GM19467 (cell line): ENCODE data around the gene CDC25B.
A peak's percentile ranks its signal among the peaks of the same experiment; 100 is the strongest.

Source experiments
- ATAC-seq: cut with Tn5 transposase; IDR thresholded peaks from one replicate; pipeline ENCODE4 v1.9.1; 2021; ENCODE audit warnings: mild to moderate bottlenecking, moderate library complexity; ENCODE audit not compliant: unreplicated experiment

CDC25B gene

DNA sequence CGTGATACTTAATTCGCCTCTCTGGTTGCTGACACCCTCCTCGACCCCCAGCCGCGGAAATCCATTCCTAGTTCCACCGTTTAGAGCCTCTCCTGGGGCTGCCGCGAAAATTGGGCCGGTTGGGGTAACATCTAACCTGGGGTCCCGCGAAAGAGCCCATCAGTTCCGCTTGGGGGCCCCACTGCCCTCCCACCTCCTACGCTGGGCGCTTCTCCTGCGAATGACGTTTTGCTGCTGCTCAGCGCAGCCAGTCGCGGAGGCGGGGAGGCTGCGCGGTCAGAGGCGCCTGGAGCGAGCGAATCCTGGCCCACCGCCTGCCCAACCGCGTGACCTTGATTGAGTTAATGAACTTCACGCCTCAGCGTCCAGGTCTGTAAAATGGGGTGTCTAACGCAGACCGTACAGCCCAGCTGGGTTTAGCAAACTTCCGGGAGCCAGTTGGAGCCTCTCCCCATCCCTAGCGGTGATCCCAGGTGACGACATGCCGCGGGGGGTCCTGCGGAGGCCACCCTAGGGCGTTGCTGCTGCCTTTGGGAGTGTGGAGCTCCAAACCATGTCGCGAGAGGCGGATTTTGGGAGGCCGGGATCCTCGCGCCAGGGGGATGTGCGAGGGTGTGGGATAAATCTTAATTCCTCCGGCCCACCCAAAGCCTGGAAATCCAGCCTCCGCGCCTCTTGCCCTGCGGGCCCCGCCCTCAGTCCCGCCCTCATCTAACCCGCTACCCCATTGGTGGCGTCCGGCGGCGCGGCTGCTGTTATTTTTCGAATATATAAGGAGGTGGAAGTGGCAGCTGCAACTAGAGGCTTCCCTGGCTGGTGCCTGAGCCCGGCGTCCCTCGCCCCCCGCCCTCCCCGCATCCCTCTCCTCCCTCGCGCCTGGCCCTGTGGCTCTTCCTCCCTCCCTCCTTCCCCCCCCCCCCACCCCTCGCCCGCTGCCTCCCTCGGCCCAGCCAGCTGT lies at the start of gene CDC25B:
Gene CDC25B, plus strand, starts transcription at position 800 of the 958 bp plus-strand sequence. CDS start 222 bp downstream, outside the sequence.
- peak; percentile 47 for ATAC-seq

DNA sequence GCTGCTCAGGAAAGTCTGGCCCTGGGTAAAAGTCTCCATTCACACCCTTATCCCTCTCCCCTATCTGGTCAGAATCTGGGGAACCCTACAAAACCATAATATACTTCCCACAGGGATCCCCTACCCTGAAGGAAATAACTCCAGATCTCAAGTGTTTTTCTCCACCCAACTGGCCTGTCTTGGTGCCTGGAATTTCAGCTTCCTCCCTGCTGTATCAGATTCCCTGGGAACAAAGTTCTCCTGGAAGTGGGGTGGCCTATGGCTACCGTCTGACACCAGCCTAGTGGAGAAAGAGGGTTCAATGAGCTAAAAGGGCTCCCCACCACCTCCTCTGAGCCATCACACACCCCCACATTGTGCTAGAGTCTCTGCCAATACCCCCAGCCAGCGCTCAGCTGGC lies 48.6 kb upstream of the CDC25B start:
- ATAC-seq, result no peak

DNA sequence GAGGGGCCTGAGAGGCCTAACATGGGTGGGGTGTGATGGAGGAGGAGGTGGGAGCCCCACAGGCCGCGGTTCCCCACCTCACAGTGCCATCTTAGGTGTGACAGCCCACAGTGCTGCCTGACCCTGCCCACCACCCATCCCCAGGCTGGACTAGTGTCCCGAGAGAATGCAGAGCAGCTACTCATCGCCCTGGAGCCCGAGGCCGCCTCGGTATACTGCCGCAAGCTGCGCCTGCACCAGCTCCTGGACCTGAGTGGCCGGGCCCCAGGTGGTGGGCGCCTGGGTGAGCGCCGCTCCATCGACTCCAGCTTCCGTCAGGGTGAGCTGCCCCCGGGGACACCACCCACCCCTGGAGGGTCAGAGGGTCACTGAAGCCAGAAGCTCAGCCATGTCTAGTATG lies 48.0 kb upstream of the CDC25B start:
- ATAC-seq, result no peak

DNA sequence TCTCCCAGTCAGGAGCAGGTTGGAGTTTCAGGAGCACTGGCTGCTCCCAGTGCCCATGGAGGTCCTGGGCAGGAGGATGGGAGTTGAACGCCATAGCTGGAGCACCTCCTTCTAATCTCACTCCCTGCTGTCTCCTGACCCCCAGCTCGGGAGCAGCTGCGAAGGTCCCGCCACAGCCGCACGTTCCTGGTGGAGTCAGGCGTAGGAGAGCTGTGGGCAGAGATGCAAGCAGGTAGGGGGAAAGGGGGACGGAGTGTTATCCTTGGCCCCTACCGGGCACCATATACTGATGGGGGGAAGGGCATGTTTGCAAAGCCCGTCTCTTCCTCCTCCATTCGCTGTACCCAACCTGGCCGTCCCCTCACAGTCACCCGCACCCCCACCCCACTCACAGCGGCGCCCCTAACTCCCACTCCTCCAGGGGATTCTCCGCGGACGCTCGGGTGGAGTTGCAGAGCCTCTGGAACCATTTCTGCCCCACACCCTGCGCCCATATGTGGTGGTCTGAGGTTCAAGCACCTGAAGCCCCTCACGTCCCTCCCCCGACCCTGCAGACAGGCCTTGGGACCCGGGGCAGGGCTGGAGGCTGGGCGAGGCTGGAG lies 46.9 kb upstream of the CDC25B start:
- ATAC-seq, result no peak

DNA sequence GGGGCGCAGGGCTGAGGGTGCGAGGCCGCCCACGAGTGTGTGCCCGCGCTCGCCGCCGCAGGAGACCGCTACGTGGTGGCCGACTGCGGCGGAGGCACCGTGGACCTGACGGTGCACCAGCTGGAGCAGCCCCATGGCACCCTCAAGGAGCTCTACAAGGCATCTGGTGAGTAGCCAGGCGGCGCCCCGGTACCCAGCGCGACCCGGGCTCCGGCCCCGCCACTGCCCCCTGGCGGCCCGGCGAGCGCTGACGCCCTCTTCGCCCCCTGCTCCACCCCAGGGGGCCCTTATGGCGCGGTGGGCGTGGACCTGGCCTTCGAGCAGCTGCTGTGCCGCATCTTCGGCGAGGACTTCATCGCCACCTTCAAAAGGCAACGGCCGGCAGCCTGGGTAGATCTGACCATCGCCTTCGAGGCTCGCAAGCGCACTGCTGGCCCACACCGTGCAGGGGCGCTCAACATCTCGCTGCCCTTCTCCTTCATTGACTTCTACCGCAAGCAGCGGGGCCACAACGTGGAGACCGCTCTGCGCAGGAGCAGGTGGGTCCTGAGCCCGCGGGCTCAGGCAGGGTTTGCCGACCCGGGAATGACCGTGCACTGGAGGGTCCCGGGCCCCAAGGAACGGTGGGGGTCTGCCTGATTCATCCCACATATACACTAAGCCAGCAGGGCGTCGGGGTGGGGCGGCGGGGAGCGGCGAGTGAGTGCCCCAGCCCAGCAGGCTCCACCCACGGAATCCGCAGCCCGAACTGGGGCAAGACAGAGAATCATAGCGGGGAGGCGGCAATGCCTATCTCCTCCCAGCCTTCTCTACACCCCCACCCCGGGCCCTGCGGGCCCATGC lies 46.2 kb upstream of the CDC25B start:
- ATAC-seq, result no peak

DNA sequence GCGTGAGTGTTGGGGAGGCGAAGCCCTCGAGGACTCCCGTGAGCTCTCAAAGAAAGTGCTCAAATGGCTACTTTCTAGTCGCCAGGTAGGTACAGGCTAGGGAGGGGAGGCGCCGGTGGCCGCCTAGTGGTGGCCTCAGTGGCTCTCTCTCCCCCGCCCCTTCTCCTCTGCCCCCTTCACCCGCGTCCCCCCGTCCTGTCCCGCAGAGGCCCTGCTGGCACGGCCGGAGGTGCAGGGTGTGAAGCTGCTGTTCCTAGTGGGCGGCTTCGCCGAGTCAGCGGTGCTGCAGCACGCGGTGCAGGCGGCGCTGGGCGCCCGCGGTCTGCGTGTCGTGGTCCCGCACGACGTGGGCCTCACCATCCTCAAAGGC lies 44.8 kb upstream of the CDC25B start:
- ATAC-seq, result no peak

DNA sequence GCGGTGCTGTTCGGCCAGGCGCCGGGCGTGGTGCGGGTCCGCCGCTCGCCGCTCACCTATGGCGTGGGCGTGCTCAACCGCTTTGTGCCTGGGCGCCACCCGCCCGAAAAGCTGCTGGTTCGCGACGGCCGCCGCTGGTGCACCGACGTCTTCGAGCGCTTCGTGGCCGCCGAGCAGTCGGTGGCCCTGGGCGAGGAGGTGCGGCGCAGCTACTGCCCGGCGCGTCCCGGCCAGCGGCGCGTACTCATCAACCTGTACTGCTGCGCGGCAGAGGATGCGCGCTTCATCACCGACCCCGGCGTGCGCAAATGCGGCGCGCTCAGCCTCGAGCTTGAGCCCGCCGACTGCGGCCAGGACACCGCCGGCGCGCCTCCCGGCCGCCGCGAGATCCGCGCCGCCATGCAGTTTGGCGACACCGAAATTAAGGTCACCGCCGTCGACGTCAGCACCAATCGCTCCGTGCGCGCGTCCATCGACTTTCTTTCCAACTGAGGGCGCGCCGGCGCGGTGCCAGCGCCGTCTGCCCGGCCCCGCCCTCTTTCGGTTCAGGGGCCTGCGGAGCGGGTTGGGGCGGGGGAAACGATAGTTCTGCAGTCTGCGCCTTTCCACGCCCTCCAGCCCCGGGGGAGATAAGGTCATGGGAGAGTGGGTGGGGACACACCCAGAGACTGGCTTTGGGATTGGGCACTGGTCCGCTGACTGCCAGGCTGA lies 44.3 kb upstream of the CDC25B start:
- ATAC-seq, result no peak

DNA sequence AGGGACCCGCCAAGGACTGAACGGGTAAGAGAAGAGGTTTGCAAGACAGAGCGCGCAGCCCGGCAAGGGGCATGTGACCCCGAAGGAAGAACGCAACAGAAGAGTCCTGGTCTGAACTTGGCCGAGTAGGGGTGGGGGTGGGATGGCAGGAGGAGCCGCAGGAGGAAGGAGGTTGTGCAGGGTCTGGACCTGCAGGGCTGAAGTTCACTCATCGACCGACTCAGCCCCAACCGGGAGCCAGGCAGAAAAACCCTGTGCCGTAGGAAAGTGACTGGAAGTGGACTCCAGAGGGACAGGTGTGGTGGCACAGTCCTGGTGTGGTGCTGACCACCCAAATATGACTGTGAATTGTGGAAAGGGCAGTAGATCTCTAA lies 43.7 kb upstream of the CDC25B start:
- ATAC-seq, result no peak

DNA sequence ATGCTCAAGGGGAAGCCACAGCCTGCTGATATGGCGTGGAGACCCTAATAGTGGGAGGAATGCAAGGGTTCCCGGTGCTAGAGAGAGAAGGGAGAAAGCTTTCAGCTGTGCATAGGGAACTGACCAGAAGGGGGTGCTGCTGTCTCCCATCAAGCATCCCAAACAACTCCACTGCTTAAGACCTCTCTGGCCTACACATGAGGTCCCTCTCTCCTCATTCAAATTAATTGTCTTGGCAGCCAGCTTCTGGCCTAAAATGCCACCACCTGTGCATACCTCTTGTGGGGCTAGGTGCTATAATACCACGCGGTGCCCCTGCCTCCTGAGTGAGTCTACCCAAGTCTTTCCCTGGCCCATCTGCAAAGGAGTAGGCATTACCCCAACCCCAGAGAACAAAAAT lies 43.0 kb upstream of the CDC25B start:
- no peak for ATAC-seq

DNA sequence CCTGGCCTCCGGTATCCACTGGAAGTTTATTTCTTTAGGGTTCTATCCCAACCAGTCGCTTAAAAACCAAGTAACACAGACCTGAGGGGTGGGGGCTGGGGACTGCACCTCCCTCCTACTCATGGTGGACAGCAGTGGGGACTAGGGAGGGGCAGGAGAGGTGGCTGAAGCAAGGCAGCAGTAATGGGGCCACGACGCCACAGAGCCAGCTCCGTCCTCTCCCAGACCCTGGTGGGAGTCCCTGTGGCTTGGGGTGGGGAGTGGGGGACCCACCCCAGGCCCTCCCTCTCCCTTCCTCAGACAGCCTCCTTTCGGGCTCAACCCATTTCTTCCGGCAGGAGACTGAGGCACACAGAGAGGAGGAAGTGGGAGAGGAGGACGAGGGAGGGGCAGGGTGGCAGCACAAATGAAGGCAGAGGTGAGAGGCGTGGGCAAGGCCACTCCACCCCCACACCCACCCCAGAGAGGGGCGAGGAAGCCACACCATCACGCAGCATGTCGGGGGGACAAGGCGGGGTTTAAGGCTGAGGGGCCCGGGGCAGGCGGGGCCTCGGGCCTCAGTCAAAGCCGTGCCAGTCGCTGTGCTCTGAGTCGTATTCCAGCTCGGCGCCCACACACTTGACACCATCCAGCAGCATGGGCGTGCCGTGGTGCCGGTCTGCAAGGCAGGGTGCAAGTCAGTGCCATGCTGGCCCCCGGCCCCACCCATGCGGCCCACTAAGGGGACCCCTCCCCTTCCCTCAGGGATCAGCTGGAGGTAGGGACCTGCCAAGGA lies 42.4 kb upstream of the CDC25B start:
- ATAC-seq, result no peak

DNA sequence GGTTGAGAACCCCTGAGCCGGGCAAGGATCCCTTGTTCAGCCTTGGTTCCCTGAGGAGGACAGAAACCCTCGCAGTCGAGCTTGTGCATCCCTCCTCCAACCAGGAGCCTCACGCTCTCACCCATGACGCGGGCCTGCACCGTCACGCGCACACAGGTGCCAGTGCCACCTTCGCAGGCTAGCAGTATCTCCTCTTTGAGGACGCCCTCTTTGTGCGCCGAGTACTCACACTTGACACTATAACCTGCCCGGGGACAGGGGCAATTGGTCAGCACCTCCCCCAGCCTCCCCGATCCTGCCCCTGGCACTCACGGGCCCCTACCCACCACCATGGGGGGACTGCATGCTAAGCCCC lies 41.9 kb upstream of the CDC25B start:
- no peak for ATAC-seq

DNA sequence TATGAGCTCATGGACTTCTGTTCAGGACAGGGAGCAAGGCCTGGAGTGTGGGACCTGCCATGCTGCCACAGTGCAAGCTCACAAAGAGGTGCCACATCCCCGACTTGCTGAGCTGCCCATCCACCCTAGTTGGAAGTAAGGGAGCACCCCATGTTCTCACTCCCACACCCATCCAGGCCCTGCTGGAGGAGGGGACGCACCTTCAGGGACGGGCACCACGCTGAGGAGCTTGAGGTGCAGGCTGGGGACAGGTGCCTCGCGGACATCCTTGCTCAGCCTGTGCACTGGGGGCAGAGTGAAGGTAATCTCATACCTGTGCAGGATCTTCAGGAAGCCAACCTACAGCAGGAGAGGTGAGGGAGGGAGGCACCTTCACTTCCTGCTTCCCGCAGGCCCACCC lies 40.8 kb upstream of the CDC25B start:
- no peak for ATAC-seq

DNA sequence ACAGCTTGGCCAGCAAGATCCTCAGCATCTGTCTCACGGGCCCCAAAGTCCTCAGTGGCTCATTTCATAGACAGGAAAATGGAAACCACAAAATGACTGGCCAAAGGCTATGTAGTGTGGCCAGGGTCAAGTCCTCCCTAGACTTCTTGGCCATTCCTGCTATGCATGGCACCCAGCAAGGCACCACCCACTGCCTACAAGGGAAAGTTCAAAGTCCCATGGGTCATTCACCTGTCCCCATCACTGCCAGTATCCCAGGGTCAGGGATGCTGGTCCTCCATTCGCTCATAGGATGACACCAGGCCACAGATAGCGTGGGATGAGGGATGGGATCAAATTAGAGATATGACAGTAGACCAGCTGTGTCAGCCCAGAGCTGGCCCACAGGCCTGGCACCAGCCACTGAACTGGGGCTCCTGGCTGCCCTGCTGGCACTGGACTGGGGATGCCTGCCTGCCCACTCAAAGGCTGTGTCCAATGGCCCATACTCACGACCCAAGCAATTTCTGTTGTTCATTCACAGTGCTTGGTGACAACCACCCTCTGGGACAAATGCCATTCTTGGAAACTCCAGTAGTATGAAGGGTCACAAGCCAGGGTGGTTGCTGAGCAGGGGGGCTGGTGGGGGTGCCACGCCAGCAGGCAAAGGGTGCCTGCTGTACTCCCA lies 40.2 kb upstream of the CDC25B start:
- ATAC-seq, result no peak

DNA sequence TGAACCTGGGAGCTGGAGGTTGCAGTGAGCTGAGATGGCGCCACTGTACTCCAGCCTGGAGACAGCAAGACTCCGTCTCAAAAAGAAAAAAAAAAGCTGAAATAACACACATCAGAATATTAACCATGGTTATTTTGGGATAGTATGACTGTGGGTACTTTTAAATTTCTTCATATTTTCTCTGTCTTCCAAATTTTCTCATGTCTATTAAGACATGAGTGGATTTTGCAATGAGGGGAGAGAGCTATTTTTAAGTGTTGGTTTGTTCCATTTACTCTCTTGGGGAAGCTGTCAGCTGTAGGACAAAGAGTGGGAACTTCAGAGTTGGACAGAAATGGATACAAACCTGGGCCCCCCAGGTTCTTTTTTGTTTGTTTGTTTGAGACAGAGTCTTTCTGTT lies 38.8 kb upstream of the CDC25B start:
- no peak for ATAC-seq

DNA sequence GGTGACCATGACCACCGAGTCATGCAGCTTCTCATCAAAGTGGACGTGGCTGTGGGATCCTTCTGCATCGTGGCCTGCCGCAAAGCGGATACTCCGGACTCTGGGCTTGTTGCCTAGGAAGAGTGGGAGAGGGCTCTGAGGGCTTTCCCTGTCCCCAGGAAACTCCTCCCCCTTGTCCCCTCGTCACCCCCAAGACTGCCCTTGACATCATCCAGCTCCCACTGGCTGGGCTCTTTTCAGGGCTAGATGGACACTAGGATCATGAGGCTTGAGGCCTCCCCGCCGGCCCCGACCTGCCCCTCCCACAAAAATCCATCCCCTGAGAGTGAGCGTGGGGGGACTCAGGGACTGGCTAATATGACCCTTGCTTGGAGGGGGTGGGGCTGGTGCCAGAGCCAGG lies 37.5 kb upstream of the CDC25B start:
- no peak for ATAC-seq

DNA sequence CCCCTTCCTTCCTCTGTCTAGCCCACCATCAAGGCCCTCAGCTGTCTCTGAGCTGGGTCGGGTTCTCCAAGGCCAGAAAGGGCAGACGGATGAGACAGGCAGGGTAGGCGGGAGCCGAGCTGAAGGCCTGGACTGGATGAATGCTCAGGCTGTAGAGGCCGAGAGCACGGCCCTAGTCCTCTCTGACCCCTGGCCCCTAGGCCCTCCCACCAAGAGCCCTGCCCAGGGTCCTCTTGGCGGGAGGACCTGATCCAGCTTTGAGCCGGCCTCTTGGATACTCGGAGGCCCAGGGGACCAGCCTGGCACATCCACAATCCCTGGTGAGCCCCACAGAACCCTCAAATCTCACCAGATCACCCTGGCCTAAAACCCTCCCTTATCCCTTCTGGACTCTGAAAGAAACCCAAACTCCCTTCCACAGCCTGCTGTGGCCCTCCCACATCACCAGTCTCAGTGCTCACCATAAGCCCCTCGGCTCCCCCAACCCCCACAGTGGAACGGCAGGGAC lies 36.7 kb upstream of the CDC25B start:
- no peak for ATAC-seq

DNA sequence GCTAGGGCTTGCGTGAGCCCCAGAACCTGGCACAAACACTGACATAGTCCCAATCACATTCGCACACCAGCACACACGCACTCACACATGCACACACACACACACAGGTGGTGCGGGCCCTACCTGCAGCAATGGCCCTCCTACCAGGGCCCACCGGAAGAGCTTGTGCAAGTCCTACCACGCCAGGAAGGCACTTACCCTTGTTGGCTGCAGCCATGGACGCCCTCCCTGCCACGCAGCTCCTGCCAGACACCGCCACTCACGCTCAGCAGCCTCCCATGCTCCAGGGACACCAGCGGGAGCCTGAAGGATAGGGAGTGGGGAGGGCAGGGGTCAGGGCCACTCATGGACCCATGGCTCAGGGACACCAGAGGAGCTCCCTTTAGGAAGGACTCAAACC lies 36.2 kb upstream of the CDC25B start:
- ATAC-seq, result no peak

DNA sequence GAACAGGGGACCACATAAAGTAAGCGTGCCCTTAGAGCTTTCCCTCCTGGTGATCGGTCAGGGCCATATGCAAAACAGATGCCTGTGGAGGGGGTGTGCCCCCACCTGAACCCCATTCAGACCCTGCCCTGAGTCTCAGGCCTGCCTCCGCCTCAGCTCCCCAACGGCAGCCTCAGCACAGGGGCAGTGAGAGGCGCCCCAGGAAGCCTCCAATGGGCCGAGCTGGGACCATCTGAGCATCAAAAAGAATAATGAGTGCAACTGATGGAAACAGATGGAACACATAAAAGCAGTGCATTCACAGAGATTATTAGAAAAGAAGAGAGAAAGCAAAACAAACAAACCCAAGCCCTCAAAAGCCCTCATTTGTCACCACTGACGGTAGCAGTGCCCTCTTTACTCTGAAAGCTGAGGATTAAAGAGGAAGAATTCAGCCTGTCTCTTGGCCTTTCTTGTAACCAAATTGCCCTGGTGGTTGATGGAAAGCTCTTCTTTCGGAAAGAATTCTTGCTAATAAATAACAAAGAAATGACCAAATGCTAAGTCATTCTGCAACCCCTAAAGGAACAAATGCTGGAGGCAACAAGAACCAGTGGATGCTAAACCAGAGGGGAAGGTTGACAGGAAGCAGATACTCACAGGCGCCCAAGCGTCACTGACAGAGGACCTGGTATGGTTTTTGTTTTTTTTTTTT lies 35.3 kb upstream of the CDC25B start:
- no peak for ATAC-seq
